Prostate gland (tissue), 2 donors: ENCODE measurements around the gene CACNA1I.

Experiments
- POLR2A ChIP-seq: fragments of 450-650 bp; IDR thresholded peaks from one replicate; pipeline ENCODE4 v1.6.1; 2016; ENCODE audit warnings: antibody characterized with exemption, mild to moderate bottlenecking
- TF ChIP-seq, protein P1 (sequence below), 4 experiments: fragments of 200-600 bp in 2 of 4; fragments of 450-650 bp in 2 of 4; sonication (generic) in 2 of 4; IDR thresholded peaks; 1 replicate in 3 of 4; 2 replicates in 1 of 4; pipeline ENCODE4 v1.5.1; 2016 to 2019; ENCODE audit warnings: antibody characterized with exemption in 4 of 4, mild to moderate bottlenecking in 2 of 4, moderate library complexity in 2 of 4

DNA sequence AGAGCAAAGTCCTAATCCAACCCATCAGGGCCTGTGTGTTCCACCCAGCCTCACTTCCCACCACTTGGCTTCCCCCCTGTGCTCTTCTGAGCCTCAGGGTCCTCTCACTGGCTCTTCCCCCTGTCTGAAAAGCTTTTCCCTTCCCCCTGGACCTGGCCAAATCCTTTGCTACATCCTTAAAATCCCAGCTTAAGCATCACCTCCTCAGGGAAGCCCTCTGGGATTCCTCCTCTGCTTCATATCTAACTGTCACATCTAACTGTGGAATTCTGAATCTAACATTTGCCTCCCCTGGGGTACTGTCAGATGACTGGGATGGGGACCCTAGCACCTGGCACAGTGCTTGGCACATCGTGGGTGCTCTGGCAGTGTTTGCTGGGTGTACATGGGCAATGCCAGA lies 985 bp downstream of the CACNA1I start:
- TF ChIP-seq, protein P1, sequence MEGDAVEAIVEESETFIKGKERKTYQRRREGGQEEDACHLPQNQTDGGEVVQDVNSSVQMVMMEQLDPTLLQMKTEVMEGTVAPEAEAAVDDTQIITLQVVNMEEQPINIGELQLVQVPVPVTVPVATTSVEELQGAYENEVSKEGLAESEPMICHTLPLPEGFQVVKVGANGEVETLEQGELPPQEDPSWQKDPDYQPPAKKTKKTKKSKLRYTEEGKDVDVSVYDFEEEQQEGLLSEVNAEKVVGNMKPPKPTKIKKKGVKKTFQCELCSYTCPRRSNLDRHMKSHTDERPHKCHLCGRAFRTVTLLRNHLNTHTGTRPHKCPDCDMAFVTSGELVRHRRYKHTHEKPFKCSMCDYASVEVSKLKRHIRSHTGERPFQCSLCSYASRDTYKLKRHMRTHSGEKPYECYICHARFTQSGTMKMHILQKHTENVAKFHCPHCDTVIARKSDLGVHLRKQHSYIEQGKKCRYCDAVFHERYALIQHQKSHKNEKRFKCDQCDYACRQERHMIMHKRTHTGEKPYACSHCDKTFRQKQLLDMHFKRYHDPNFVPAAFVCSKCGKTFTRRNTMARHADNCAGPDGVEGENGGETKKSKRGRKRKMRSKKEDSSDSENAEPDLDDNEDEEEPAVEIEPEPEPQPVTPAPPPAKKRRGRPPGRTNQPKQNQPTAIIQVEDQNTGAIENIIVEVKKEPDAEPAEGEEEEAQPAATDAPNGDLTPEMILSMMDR (IDR thresholded peaks at IDR 0.05) = no peak
- no peak for TF ChIP-seq POLR2A
